Osteoblast (primary cell): Measurements from ENCODE around the gene LGALS1. TPM values are rescaled to one million over a fixed set of nuclear protein-coding genes. Genes with fewer than 3 reads are reported as not detected.

Experiments used
- DNase-seq: peaks from one replicate; pipeline ENCODE4 v3.0.0; 2011; ENCODE audit warnings: low spot score, mixed read lengths; ENCODE audit not compliant: insufficient read length; ENCODE audit errors: missing footprints
- H2AFZ ChIP-seq: 2 replicates; pipeline ENCODE4 v1.6.0; 2011; ENCODE audit warnings: mild to moderate bottlenecking, low read length
- H3K27ac ChIP-seq: 2 replicates; pipeline ENCODE4 v1.5.1; 2011; ENCODE audit warnings: mild to moderate bottlenecking, low read depth, low read length, moderate library complexity
- H3K27me3 ChIP-seq: 2 replicates; pipeline ENCODE4 v1.6.0; 2012; ENCODE audit warnings: mild to moderate bottlenecking, control low read depth, inconsistent platforms, low read length, moderate library complexity; ENCODE audit not compliant: insufficient read depth
- H3K36me3 ChIP-seq: 2 replicates; pipeline ENCODE4 v1.5.1; 2011; ENCODE audit warnings: mild to moderate bottlenecking, low read length, control low read depth, moderate library complexity; ENCODE audit not compliant: insufficient read depth
- H3K4me1 ChIP-seq: 2 replicates; pipeline ENCODE4 v1.5.1; 2011; ENCODE audit warnings: mild to moderate bottlenecking, low read length, control low read depth, moderate library complexity; ENCODE audit not compliant: insufficient read depth
- H3K4me2 ChIP-seq: 2 replicates; pipeline ENCODE4 v1.6.0; 2011; ENCODE audit warnings: mild to moderate bottlenecking, low read length; ENCODE audit not compliant: insufficient read depth
- H3K4me3 ChIP-seq: fragments of 200-600 bp; sonication (generic); 3 replicates; pipeline ENCODE4 v1.5.1; 2012; ENCODE audit warnings: mild to moderate bottlenecking, low read length, inconsistent platforms; ENCODE audit not compliant: insufficient read depth
- H3K79me2 ChIP-seq: 2 replicates; pipeline ENCODE4 v1.6.0; 2012; ENCODE audit warnings: mild to moderate bottlenecking, low read length, control low read depth, inconsistent platforms; ENCODE audit not compliant: insufficient read depth
- H3K9me3 ChIP-seq: 2 replicates; pipeline ENCODE4 v1.5.1; 2011; ENCODE audit warnings: low read depth, low read length, control low read depth
- H4K20me1 ChIP-seq: 2 replicates; pipeline ENCODE4 v1.6.0; 2012; ENCODE audit warnings: mild to moderate bottlenecking, low read length, control low read depth; ENCODE audit not compliant: insufficient read depth
- total RNA-seq: library from RNA; depleted of rRNA; stranded (reverse); fragments of >200 nt; gene quantifications from 2 replicates; pipeline ENCODE4 v1.2.3, GENCODE V29; 2012
- TF ChIP-seq, protein P1 (sequence below): IDR thresholded peaks from 2 replicates; pipeline ENCODE4 v1.5.1; 2011; ENCODE audit warnings: mild to moderate bottlenecking, low read depth, low read length, moderate library complexity; ENCODE audit errors: extremely low read depth

Gene LGALS1
- total RNA-seq, 1 donor, result 3,004 TPM

DNA sequence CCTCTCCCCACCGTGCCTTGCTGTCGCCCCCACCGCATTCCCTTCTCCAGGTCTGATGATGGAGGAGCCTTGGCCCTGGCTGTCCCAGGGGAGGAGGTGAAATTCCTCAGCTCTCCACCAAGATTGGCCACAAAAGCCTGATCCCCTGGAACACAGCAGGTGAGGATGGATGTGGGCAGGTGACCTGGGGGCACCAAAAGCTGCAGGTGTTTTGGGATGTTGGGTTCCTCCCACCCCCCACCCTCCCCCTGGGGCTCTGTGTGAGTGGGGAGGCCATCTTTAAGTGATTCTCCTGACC lies 22.1 kb downstream of the LGALS1 start:
- Histone ChIP-seq H2AFZ (no peak overlapping the region), H3K9me3 (no peaks in the 10 kb centered on the region), H3K27me3 (no peaks in the 10 kb centered on the region), H3K4me2 (no peak overlapping the region), H3K4me3 (no peak overlapping the region), H3K79me2 (no peaks in the 10 kb centered on the region), H4K20me1 (peaks cover 3% of the 10 kb centered on the region), H3K27ac (no peak overlapping the region), H3K4me1 (peaks cover 11% of the 10 kb centered on the region), H3K36me3 (peaks cover 8% of the 10 kb centered on the region)
- TF ChIP-seq, protein P1, sequence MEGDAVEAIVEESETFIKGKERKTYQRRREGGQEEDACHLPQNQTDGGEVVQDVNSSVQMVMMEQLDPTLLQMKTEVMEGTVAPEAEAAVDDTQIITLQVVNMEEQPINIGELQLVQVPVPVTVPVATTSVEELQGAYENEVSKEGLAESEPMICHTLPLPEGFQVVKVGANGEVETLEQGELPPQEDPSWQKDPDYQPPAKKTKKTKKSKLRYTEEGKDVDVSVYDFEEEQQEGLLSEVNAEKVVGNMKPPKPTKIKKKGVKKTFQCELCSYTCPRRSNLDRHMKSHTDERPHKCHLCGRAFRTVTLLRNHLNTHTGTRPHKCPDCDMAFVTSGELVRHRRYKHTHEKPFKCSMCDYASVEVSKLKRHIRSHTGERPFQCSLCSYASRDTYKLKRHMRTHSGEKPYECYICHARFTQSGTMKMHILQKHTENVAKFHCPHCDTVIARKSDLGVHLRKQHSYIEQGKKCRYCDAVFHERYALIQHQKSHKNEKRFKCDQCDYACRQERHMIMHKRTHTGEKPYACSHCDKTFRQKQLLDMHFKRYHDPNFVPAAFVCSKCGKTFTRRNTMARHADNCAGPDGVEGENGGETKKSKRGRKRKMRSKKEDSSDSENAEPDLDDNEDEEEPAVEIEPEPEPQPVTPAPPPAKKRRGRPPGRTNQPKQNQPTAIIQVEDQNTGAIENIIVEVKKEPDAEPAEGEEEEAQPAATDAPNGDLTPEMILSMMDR, result no peak
- DNase-seq, result no peak

DNA sequence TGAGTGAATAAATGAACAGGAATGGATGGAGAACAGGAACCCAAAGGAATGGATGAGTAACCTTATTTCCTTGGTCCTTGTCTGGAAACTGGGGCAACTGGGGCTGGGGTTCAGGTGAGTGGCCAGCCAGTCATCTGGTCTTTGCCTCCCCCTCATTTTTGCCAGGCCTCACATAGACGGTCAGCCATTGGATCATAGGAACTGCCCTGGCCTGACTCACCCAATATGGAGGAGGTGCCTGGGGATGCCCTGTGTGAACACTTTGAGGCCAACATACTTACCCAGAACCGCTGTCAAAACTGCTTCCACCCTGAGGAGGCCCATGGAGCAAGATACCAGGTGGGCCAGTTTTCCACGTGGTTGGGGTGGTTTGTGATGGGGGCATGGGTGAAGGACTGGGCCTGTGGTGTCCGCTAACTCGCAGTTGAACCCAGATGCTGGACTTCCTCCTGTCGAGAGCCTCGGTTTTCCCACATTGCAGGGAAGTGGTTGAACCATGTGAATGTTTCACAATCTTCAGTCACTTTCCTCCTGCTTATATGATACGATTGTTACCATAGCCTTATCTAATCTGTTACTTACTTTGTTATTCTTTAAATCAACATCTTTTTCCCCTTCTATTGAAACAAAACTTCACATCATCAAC lies 25.8 kb downstream of the LGALS1 start:
- Histone ChIP-seq H3K79me2 (no peaks in the 10 kb centered on the region), H3K4me3 (no peak overlapping the region), H3K4me2 (no peak overlapping the region), H2AFZ (no peak overlapping the region), H3K27me3 (no peaks in the 10 kb centered on the region), H3K27ac (no peak overlapping the region), H3K36me3 (no peaks in the 10 kb centered on the region), H4K20me1 (no peaks in the 10 kb centered on the region), H3K9me3 (no peaks in the 10 kb centered on the region), H3K4me1 (peaks cover 4% of the 10 kb centered on the region)
- DNase-seq, result no peak
- TF ChIP-seq, protein P1, result no peak

DNA sequence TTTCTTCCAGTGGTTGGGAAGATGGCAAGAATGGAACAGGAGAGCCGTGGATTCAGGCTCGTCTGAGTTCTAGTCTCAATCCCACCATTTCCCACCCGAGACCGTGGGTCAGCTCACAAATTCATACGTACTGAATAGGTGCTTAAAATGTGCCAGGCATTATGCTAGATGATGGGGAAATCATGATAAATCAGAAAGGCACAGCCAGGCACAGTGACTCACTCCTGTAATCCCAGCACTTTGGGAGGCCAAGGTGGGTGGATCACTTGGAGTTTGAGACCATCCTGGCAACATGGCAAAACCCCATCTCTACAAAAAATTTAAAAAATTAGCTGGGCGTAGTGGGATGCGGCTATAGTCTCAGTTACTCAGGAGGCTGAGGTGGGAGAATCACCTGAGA lies 28.5 kb downstream of the LGALS1 start:
- TF ChIP-seq, protein P1, result no peak
- H3K36me3 ChIP-seq, result no peaks in the 10 kb centered on the region
- no peaks in the 10 kb centered on the region for H3K4me1 ChIP-seq
- no peaks in the 10 kb centered on the region for H3K27me3 ChIP-seq
- no peak overlapping the region for H3K4me2 ChIP-seq
- H3K79me2 ChIP-seq, result no peaks in the 10 kb centered on the region
- DNase-seq, result no peak
- no peak overlapping the region for H3K4me3 ChIP-seq
- no peak overlapping the region for H2AFZ ChIP-seq
- no peaks in the 10 kb centered on the region for H3K9me3 ChIP-seq
- no peaks in the 10 kb centered on the region for H4K20me1 ChIP-seq
- no peak overlapping the region for H3K27ac ChIP-seq

DNA sequence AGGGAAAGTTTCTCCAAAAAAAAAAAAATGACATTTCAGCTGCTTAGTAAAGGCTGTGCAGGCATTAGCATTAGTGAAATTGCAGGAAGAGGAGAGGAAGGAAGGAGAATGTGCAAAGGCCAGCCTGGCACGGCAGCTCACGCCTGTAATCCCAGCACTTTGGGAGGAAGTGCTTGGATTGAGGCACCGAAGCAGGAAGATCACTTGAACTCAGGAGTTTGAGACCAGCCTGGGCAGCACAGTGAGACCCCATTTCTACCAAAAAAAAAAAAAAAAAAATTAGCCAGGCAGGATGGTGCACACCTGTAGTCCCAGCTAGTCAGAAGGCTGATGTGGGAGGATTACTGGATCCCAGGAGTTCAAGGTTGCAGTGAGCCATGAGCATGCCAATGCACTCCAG lies 29.2 kb downstream of the LGALS1 start:
- Histone ChIP-seq H3K27me3 (no peaks in the 10 kb centered on the region), H3K4me3 (no peak overlapping the region), H3K4me1 (no peaks in the 10 kb centered on the region), H3K36me3 (no peaks in the 10 kb centered on the region), H3K79me2 (no peaks in the 10 kb centered on the region), H2AFZ (no peak overlapping the region), H3K4me2 (no peak overlapping the region), H3K9me3 (no peaks in the 10 kb centered on the region), H4K20me1 (no peaks in the 10 kb centered on the region), H3K27ac (no peak overlapping the region)
- DNase-seq, result no peak
- TF ChIP-seq, protein P1, result no peak
